ENCODE data around the gene YJU2. TPM values are rescaled to one million over a fixed set of nuclear protein-coding genes. Genes with fewer than 3 reads are reported as not detected.

The YJU2 gene
- total and polyA plus RNA-seq, 2 experiments from 2014 or later, result 24.7 to 27.5 TPM

- peaks cover 6% of the 10 kb centered on the region for H3K4me1 ChIP-seq (ENCODE audit: low read depth)
- no peaks in the 10 kb centered on the region for H3K9me3 ChIP-seq (ENCODE audit: low read depth)
These were observed 44.4 kb downstream of the YJU2 start for GRCh38 chr19:4291184-4291732.

GRCh38 chr19:4292515-4292914 is 45.6 kb downstream of the YJU2 start:
- peaks cover 6% of the 10 kb centered on the region for H3K4me1 ChIP-seq (ENCODE audit: low read depth)
- DNase-seq (ENCODE audit: low read depth in 1 of 2, low spot score in 1 of 2), result no peak
- no peak for TF ChIP-seq CTCF (IDR thresholded peaks at IDR 0.05; ENCODE audit: low read depth, low read length)

More at GRCh38 chr19:4291184-4291732, 44.4 kb downstream of the YJU2 start:
- Histone ChIP-seq H3K36me3 (no peaks in the 10 kb centered on the region), H3K4me3 (no peak overlapping the region), H3K27me3 (no peaks in the 10 kb centered on the region), H3K27ac (no peak overlapping the region)
- TF ChIP-seq CTCF (IDR thresholded peaks at IDR 0.05; ENCODE audit: low read depth, low read length), result no peak
- no peak for DNase-seq (ENCODE audit: low read depth in 1 of 2, low spot score in 1 of 2)

GRCh38 chr19:4294389-4294788 is 47.5 kb downstream of the YJU2 start:
- Histone ChIP-seq H3K4me3 (no peak overlapping the region), H3K27ac (no peak overlapping the region), H3K4me1 (ENCODE audit: low read depth) (peaks cover 6% of the 10 kb centered on the region), H3K9me3 (ENCODE audit: low read depth) (no peaks in the 10 kb centered on the region), H3K36me3 (no peaks in the 10 kb centered on the region), H3K27me3 (no peaks in the 10 kb centered on the region)
- no peak for DNase-seq (ENCODE audit: low read depth in 1 of 2, low spot score in 1 of 2)
- no peak for TF ChIP-seq CTCF (IDR thresholded peaks at IDR 0.05; ENCODE audit: low read depth, low read length)

More at GRCh38 chr19:4292515-4292914, 45.6 kb downstream of the YJU2 start:
- H3K27me3 ChIP-seq, result no peaks in the 10 kb centered on the region
- no peaks in the 10 kb centered on the region for H3K36me3 ChIP-seq
- H3K4me3 ChIP-seq, result no peak overlapping the region
- no peaks in the 10 kb centered on the region for H3K9me3 ChIP-seq (ENCODE audit: low read depth)
- H3K27ac ChIP-seq, result no peak overlapping the region

- DNase-seq (ENCODE audit: low read depth in 1 of 2, low spot score in 1 of 2), result peak in 1 of 2 donors; percentile 45
- H3K27me3 ChIP-seq, result no peaks in the 10 kb centered on the region
- no peaks in the 10 kb centered on the region for H3K36me3 ChIP-seq
- no peak overlapping the region for H3K27ac ChIP-seq
- H3K4me3 ChIP-seq, result no peak overlapping the region
- no peaks in the 10 kb centered on the region for H3K9me3 ChIP-seq (ENCODE audit: low read depth)
- H3K4me1 ChIP-seq (ENCODE audit: low read depth), result peaks cover 6% of the 10 kb centered on the region
- TF ChIP-seq CTCF (IDR thresholded peaks at IDR 0.05; ENCODE audit: low read depth, low read length), result no peak
These were observed 49.3 kb downstream of the YJU2 start for GRCh38 chr19:4295972-4296771.

- no peaks in the 10 kb centered on the region for H3K9me3 ChIP-seq (ENCODE audit: low read depth)
- peaks cover 6% of the 10 kb centered on the region for H3K4me1 ChIP-seq (ENCODE audit: low read depth)
- no peak for DNase-seq (ENCODE audit: low read depth in 1 of 2, low spot score in 1 of 2)
- no peak for TF ChIP-seq CTCF (IDR thresholded peaks at IDR 0.05; ENCODE audit: low read depth, low read length)
- no peaks in the 10 kb centered on the region for H3K27me3 ChIP-seq
- no peak overlapping the region for H3K4me3 ChIP-seq
- H3K36me3 ChIP-seq, result no peaks in the 10 kb centered on the region
- H3K27ac ChIP-seq, result no peak overlapping the region
These were observed 51.3 kb downstream of the YJU2 start for GRCh38 chr19:4297901-4298809.

All from cardiac muscle cell (in vitro differentiated cells and primary cell).